Endodermal cell (in vitro differentiated cells): ENCODE data around the gene IFNL2. TPM values are rescaled to one million over a fixed set of nuclear protein-coding genes. Genes with fewer than 3 reads are reported as not detected.
A peak's percentile ranks its signal among the peaks of the same experiment; 100 is the strongest.
"Not testable (repeated sequence)": the region's sequence is repeated elsewhere in the genome, so short reads cannot be mapped to it uniquely, and the experiment has no call there.

Experiments
- DNase-seq: peaks from one replicate; pipeline ENCODE4 v3.0.0-alpha.2; 2017
- H3K27ac ChIP-seq: 2 replicates; pipeline ENCODE4 v1.5.1; 2013; ENCODE audit warnings: mild to moderate bottlenecking, low read depth, low read length, moderate library complexity
- H3K27me3 ChIP-seq: 2 replicates; pipeline ENCODE4 v1.6.1; 2013; ENCODE audit warnings: mild to moderate bottlenecking, low read length, moderate library complexity; ENCODE audit not compliant: insufficient read depth, control insufficient read depth, poor library complexity, severe bottlenecking
- H3K36me3 ChIP-seq: 2 replicates; pipeline ENCODE4 v1.7.0; 2013; ENCODE audit warnings: mild to moderate bottlenecking, low read length, moderate library complexity; ENCODE audit not compliant: control insufficient read depth, insufficient read depth
- H3K4me1 ChIP-seq: one replicate; pipeline ENCODE4 v1.7.0; 2013; ENCODE audit warnings: low read length; ENCODE audit not compliant: control insufficient read depth, insufficient read depth
- H3K4me3 ChIP-seq: 2 replicates; pipeline ENCODE4 v1.5.1; 2013; ENCODE audit warnings: mild to moderate bottlenecking, low read length, moderate library complexity
- H3K9ac ChIP-seq: 2 replicates; pipeline ENCODE4 v1.6.1; 2013; ENCODE audit warnings: mild to moderate bottlenecking, low read length, moderate library complexity; ENCODE audit not compliant: poor library complexity, severe bottlenecking; ENCODE audit errors: extremely low read depth
- H3K9me3 ChIP-seq: 2 replicates; pipeline ENCODE4 v1.6.1; 2013; ENCODE audit warnings: mild to moderate bottlenecking, low read length, moderate library complexity; ENCODE audit not compliant: control insufficient read depth
- H3K27ac Mint-ChIP-seq: 2 replicates; pipeline ENCODE4 v1.8.0; 2020; ENCODE audit warnings: mixed read lengths
- H3K27me3 Mint-ChIP-seq: 2 replicates; pipeline ENCODE4 v1.8.0; 2021; ENCODE audit warnings: mild to moderate bottlenecking, mixed read lengths; ENCODE audit not compliant: insufficient read depth
- H3K36me3 Mint-ChIP-seq: 2 replicates; pipeline ENCODE4 v1.8.0; 2020; ENCODE audit warnings: low read depth, mixed read lengths
- H3K4me1 Mint-ChIP-seq: 2 replicates; pipeline ENCODE4 v1.8.0; 2020; ENCODE audit warnings: mixed read lengths
- H3K4me3 Mint-ChIP-seq: 2 replicates; pipeline ENCODE4 v1.8.0; 2020; ENCODE audit warnings: mild to moderate bottlenecking, moderate library complexity, mixed read lengths
- H3K9me3 Mint-ChIP-seq: 2 replicates; pipeline ENCODE4 v1.8.0; 2020; ENCODE audit warnings: mild to moderate bottlenecking, mixed read lengths
- WGBS, 2 experiments: methylation state at CpG; one replicate each; pipeline versions ENCODE4 v1.1.5 to v1.1.7; 2013; ENCODE audit warnings: missing lambda C conversion rate in 2 of 2, mixed read lengths in 1 of 2; ENCODE audit not compliant: insufficient coverage in 1 of 2, insufficient read length in 1 of 2; 5-methylcytosine and 5-hydroxymethylcytosine counted together
- total RNA-seq, 2 donors: library from RNA; stranded (reverse); fragmentation: NEBNext Ultra II Directional in 1 of 2; extraction: Animal tissue kit (Norgen Biotek cat#: 25700) in 1 of 2; gene quantifications; 2 replicates in 1 of 2; 3 replicates in 1 of 2; pipeline ENCODE4 v1.2.1, GENCODE V29; 2021
- TF ChIP-seq, protein P1 (sequence below): fragments of 200-600 bp; sonication (generic); conservative IDR thresholded peaks from 2 replicates; pipeline ENCODE4 v1.5.0; 2021; ENCODE audit warnings: antibody characterized with exemption, mild to moderate bottlenecking

IFNL2 gene
- total RNA-seq, 2 donors from 2014 or later = not detected

DNA sequence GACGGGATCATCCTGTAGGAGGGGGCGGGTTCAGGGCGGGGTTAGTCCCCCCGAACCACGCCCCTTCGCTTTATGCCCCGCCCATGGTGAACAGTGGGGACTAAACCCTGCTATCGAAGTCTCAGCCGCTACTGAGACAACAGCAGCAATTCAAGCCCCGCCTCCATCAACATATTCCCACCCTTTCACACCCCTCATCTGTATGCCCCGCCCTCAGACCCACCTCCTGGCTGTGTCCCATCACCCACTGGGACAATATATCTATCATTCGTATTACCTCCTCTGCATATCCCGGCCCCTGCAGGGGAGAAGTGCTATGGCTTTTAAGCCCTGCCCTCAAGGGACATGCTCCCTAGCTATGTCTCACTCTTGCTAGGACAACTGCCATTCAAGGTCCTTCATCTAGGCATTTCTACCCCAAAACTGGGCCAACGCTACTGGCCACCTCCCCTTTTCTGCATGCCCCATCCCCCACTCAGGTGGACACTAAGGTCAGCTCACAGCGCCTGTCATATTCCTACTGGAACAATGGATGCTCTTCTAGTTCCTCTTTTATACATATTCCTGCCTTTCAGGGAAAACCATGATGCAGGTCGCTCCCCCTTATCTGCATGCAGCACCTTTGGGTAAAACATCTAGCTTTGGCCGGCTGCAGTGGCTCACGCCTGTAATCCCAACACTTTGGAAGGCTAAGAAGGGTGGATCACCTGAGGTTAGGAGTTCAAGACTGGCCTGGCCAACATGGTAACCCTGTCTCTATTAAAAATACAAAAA, 40.5 kb downstream of the IFNL2 start:
- Histone ChIP-seq H3K36me3 (no peaks in the 10 kb centered on the region), H3K4me1 (no peaks in the 10 kb centered on the region), H3K27ac (no peak overlapping the region), H3K27me3 (peaks cover 44% of the 10 kb centered on the region), H3K4me3 (no peak overlapping the region), H3K9ac (no peak overlapping the region), H3K9me3 (no peaks in the 10 kb centered on the region)
- DNase-seq = peak; percentile 94
- Mint-ChIP-seq H3K4me1 (peaks cover 4% of the 10 kb centered on the region), H3K4me3 (no peak overlapping the region), H3K9me3 (no peaks in the 10 kb centered on the region), H3K36me3 (peaks cover 6% of the 10 kb centered on the region), H3K27ac (no peak overlapping the region), H3K27me3 (peaks cover 58% of the 10 kb centered on the region)
- WGBS, 2 experiments = 49 to 53% methylated on average over 18 of the region's 18 CpGs
- TF ChIP-seq, protein P1, sequence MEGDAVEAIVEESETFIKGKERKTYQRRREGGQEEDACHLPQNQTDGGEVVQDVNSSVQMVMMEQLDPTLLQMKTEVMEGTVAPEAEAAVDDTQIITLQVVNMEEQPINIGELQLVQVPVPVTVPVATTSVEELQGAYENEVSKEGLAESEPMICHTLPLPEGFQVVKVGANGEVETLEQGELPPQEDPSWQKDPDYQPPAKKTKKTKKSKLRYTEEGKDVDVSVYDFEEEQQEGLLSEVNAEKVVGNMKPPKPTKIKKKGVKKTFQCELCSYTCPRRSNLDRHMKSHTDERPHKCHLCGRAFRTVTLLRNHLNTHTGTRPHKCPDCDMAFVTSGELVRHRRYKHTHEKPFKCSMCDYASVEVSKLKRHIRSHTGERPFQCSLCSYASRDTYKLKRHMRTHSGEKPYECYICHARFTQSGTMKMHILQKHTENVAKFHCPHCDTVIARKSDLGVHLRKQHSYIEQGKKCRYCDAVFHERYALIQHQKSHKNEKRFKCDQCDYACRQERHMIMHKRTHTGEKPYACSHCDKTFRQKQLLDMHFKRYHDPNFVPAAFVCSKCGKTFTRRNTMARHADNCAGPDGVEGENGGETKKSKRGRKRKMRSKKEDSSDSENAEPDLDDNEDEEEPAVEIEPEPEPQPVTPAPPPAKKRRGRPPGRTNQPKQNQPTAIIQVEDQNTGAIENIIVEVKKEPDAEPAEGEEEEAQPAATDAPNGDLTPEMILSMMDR = no peak

DNA sequence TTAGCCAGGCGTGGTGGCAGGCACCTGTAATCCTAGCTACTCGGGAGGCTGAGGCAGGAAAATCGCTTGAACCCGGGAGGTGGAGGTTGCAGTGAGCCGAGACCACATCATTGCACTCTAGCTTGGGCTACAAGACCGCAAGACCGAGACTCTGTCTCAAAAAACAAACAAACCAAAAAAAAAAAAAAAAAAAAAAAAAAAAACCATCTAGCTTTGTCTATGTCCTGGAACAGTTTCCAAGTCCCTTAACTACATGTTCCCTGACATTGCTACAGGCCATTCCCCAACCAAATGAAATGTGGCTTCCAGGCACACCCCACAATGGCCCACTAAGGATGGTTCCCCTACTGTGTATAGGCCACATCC, 41.1 kb downstream of the IFNL2 start:
- H3K36me3 ChIP-seq, DNase-seq, H3K4me3 Mint-ChIP-seq, H3K4me1 Mint-ChIP-seq, H3K27ac ChIP-seq, H3K9me3 ChIP-seq, H3K9ac ChIP-seq, H3K27ac Mint-ChIP-seq, H3K4me3 ChIP-seq, H3K36me3 Mint-ChIP-seq, H3K4me1 ChIP-seq, H3K9me3 Mint-ChIP-seq: not testable (repeated sequence)
- H3K27me3 ChIP-seq = peaks cover 44% of the 10 kb centered on the region
- peaks cover 55% of the 10 kb centered on the region for H3K27me3 Mint-ChIP-seq
- 93 to 100% methylated on average over 1 to 7 of the region's 7 CpGs for WGBS, 2 experiments

DNA sequence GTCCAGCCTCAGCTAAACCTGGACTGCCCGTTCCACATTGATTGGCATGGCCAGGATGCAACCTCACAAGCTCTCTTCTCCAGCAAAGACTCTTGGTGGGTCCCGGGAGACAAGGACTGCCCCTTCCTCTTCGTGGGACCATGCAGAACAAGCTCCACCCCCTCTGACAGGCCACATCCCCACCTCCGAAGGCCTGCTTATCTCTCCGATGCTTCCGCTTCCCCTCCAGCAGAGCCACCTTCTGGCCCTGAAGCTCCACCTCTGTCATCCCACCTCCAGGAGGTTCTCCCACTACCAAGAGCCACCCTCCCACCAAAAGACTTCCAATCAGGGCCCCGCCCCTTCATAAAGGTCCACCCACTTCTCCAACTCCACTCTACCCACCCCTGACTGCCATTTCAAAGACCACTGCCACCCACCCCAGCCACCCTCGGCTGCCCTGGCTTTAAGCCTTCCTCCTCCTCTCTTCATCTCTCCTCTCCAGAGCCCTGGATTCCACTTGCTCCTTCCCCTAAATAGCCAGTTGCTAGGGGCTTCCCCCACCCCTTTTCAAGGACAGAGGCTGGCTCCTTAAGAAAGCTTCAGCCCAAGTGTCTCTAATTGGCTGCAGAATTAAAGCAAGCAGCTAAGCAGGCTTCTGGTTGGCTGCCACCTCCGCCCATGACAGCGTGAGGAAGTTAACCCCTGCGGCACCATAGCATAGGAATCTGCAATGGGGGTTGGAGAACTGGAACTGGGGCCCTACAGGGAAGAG, 42.5 kb downstream of the IFNL2 start:
- Mint-ChIP-seq H3K27me3 (peaks cover 40% of the 10 kb centered on the region), H3K4me3 (no peak overlapping the region), H3K9me3 (no peaks in the 10 kb centered on the region), H3K4me1 (peaks cover 4% of the 10 kb centered on the region), H3K27ac (no peak overlapping the region), H3K36me3 (peaks cover 7% of the 10 kb centered on the region)
- whole genome bisulfite sequencing, 2 experiments = 77 to 79% methylated on average over 5 to 11 of the region's 11 CpGs
- H3K9ac ChIP-seq = no peak overlapping the region
- no peak overlapping the region for H3K27ac ChIP-seq
- no peaks in the 10 kb centered on the region for H3K9me3 ChIP-seq
- no peaks in the 10 kb centered on the region for H3K36me3 ChIP-seq
- H3K4me1 ChIP-seq = no peaks in the 10 kb centered on the region
- peak; percentile 86 for DNase-seq
- peaks cover 33% of the 10 kb centered on the region for H3K27me3 ChIP-seq
- TF ChIP-seq, protein P1 = no peak
- H3K4me3 ChIP-seq = no peak overlapping the region
